Skeletal muscle tissue (tissue), 4 donors: ENCODE results near the gene DSCAML1. TPM values are rescaled to one million over a fixed set of nuclear protein-coding genes. Genes with fewer than 3 reads are reported as not detected.

ENCODE experiments used
- H3K27ac ChIP-seq: one replicate; pipeline ENCODE4 v1.7.0; 2013; ENCODE audit warnings: mild to moderate bottlenecking, low read depth, low read length, inconsistent platforms
- H3K27me3 ChIP-seq, 3 donors: one replicate each; pipeline ENCODE4 v1.7.0; 2013; ENCODE audit warnings: low read length in 3 of 3; ENCODE audit not compliant: control insufficient read depth in 3 of 3, insufficient read depth in 3 of 3
- H3K36me3 ChIP-seq, 3 donors: one replicate each; pipeline ENCODE4 v1.7.0; 2013; ENCODE audit warnings: low read length in 3 of 3; ENCODE audit not compliant: control insufficient read depth in 3 of 3, insufficient read depth in 3 of 3
- H3K4me1 ChIP-seq, 3 donors: one replicate each; pipeline ENCODE4 v1.7.0; 2013; ENCODE audit warnings: low read length in 3 of 3, mild to moderate bottlenecking in 3 of 3; ENCODE audit not compliant: control insufficient read depth in 3 of 3, insufficient read depth in 3 of 3
- H3K4me3 ChIP-seq, 3 donors: one replicate each; pipeline ENCODE4 v1.7.0; 2013; ENCODE audit warnings: low read length in 3 of 3
- H3K9ac ChIP-seq, 3 donors: one replicate each; pipeline ENCODE4 v1.7.0; 2013; ENCODE audit warnings: low read length in 3 of 3, mild to moderate bottlenecking in 3 of 3, moderate library complexity in 2 of 3, low read depth in 1 of 3
- H3K9me3 ChIP-seq, 3 donors: one replicate each; pipeline ENCODE4 v1.7.0; 2013; ENCODE audit warnings: low read length in 3 of 3; ENCODE audit not compliant: control insufficient read depth in 3 of 3
- total RNA-seq: library from RNA; depleted of rRNA; stranded (reverse); fragments of >200 nt; gene quantifications from one replicate; pipeline ENCODE4 v1.2.3, GENCODE V29; 2014
- donor health status: Osteomylitis.

The DSCAML1 gene
- total RNA-seq, 1 donor from 2014 or later = 0.52 TPM

DNA sequence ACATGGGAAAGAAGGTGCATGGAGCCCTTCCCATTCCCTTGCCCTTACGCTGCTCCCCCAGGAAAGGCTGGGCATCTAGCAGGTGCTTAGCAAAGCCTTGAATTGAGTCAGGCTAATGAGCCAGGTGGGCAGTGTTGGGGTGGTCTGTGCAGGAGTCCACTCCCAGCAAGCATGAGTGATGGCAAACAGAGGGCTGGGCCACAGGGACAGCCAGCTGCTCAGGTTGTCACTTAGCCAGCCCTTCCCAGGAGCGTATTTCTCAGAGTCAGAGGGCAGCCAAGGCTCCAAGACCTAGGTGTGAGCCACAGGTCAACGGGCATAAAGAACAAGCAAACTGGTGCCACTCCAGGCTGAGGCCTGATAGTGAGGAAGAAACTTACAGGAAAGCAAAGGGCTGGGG, 149.8 kb downstream of the DSCAML1 start:
- Histone ChIP-seq H3K9ac (no peak overlapping the region), H3K9me3 (no peaks in the 10 kb centered on the region), H3K27ac (no peak overlapping the region), H3K36me3 (no peaks in the 10 kb centered on the region), H3K4me3 (no peak overlapping the region), H3K4me1 (no peaks in the 10 kb centered on the region), H3K27me3 (peaks cover 0 to 21% (median 18%) of the 10 kb centered on the region in 3 donors)

DNA sequence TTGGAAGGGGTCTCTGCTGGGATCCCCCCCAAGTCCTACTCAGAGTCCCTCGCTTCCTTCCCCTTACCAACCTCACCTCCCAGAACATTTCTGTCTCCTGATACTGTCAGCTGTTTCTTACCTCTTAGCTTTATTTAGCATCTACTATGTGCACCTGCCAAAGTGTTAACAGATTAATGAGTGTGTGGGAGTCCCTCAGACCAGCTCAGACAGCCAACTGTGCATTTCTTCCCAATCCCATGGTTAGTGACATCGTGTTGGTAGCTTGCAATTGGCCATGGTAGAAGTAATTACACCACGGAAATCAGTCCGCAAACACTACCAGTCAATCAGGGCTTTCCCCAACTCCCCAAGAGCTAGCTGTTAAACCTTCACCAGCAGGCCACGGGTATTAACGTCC, 150.6 kb downstream of the DSCAML1 start:
- H3K4me1 ChIP-seq = no peaks in the 10 kb centered on the region
- H3K36me3 ChIP-seq = no peaks in the 10 kb centered on the region
- H3K27ac ChIP-seq = no peak overlapping the region

DNA sequence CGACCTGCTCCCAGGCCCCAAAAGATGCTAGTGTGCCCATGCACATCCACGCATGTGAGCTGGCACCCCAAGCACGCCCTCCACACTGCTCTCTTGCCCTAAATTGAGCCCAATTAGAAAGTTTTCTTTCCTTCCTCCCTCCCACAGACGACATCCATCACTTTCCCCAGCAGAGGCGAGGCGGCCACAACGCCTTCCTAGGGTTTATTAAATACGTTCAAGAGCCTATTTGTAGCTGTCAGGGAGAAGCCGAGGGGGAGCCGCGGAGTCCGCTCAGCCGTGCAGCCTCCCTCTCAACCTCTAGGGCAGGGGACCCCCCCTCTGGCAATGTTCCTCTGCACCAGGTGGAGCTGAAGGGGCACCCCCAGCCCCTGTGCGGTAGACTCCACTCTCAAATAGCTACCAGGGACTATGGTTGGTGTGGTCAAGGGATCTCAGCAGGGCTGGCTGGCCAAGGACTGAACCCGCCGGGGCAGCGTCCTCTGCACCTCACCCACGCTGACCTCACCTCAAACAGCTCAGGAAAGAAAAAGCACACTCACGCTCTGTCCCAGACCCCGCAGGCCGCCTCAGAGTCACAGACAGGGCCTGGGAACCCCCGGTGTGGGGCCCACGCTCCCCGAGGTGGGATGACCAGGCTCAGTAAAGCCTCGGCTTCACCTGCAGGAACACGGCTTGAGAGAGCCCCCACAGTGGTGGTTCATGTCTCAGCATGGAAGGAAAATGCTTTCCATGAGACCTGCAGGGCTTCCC, 152.4 kb downstream of the DSCAML1 start:
- Histone ChIP-seq H3K4me3 (no peak overlapping the region), H3K27me3 (peaks cover 0 to 28% (median 15%) of the 10 kb centered on the region in 3 donors), H3K4me1 (no peaks in the 10 kb centered on the region), H3K36me3 (no peaks in the 10 kb centered on the region), H3K27ac (no peak overlapping the region), H3K9me3 (no peaks in the 10 kb centered on the region), H3K9ac (no peak overlapping the region)

More for the DNA sequence above, 150.6 kb downstream of the DSCAML1 start:
- H3K9ac ChIP-seq = no peak overlapping the region
- H3K27me3 ChIP-seq = peaks cover 0 to 21% (median 15%) of the 10 kb centered on the region in 3 donors
- H3K9me3 ChIP-seq = no peaks in the 10 kb centered on the region
- H3K4me3 ChIP-seq = no peak overlapping the region

DNA sequence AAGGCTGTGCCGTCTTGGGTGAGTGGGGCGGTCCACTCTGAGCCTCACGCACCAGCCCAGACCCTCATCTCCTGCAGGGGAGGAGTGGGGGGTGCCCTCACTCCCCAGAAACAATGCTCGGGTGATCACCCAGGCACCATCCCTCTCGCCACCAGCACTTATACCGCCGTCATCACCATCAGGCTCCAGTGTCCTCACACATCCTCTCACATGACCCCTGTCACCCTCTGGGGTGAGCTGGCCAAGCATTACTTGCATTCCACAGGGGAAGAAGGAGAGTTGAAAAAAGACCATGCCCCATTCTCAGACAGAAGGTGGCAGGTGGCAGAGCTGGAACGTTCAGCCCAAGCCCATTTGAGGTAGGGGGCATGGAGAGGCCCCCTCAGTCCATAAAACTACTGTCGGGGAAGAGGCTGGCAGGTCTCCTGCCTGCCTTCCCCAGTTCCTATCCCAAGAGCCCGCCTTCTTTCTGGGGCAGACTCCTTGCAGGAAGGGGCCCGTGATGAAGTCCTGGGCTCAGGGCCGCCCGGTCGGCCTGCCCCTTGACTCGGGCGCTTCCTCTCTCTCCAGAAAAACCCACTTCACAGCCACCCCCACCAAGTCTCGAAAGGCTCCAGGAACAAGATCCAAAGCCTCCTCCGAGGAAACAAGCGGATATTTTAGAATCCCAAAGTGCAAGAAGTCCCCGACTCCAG, 153.3 kb downstream of the DSCAML1 start:
- Histone ChIP-seq H3K9ac (no peak overlapping the region), H3K9me3 (no peaks in the 10 kb centered on the region), H3K27me3 (peaks cover 0 to 28% (median 15%) of the 10 kb centered on the region in 3 donors), H3K4me1 (no peaks in the 10 kb centered on the region), H3K4me3 (no peak overlapping the region), H3K27ac (no peak overlapping the region), H3K36me3 (no peaks in the 10 kb centered on the region)

DNA sequence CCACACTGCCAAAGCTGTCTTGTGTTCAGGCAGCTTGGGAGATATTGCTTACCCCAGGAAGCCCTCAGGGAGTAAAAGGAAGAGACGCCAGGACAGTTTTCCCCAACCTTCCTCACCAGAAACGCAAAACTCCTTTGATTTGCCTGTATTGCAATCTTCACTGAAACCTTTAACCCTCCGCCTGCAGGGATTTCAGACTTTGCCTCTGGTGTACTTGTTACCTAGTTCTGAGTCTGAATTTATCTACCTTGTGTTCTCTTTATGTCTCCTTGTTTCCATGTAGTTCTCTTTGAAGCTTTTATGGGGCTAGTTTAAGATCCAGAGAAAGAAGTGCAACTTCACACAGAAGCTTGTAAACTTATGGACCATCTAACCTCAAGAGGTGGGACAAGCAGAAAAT, 154.2 kb downstream of the DSCAML1 start:
- no peaks in the 10 kb centered on the region for H3K4me1 ChIP-seq
- H3K36me3 ChIP-seq = no peaks in the 10 kb centered on the region
- no peaks in the 10 kb centered on the region for H3K9me3 ChIP-seq
- H3K27ac ChIP-seq = no peak overlapping the region
- H3K9ac ChIP-seq = no peak overlapping the region
- H3K4me3 ChIP-seq = no peak overlapping the region
- peaks cover 0 to 28% (median 15%) of the 10 kb centered on the region in 3 donors for H3K27me3 ChIP-seq

DNA sequence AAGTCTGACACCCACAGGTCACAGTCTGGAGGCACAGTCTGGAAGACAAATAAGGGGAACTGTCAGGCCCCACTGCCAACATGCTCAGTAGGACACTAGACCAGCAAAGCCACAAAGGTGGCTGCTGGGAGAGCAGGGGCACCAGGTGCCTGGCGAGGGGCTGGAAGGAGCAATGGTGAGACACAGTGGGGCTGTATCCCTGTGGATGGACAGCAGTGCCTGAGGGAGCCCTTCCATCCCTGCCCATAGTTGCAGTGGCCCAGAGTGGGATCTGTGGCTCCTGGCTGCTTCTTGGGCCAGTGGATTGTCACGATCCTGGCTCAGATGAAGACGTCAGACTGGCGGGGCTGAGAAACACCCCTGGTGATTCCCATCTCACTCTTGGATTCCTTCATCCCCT, 154.6 kb downstream of the DSCAML1 start:
- H3K9me3 ChIP-seq = no peaks in the 10 kb centered on the region

DNA sequence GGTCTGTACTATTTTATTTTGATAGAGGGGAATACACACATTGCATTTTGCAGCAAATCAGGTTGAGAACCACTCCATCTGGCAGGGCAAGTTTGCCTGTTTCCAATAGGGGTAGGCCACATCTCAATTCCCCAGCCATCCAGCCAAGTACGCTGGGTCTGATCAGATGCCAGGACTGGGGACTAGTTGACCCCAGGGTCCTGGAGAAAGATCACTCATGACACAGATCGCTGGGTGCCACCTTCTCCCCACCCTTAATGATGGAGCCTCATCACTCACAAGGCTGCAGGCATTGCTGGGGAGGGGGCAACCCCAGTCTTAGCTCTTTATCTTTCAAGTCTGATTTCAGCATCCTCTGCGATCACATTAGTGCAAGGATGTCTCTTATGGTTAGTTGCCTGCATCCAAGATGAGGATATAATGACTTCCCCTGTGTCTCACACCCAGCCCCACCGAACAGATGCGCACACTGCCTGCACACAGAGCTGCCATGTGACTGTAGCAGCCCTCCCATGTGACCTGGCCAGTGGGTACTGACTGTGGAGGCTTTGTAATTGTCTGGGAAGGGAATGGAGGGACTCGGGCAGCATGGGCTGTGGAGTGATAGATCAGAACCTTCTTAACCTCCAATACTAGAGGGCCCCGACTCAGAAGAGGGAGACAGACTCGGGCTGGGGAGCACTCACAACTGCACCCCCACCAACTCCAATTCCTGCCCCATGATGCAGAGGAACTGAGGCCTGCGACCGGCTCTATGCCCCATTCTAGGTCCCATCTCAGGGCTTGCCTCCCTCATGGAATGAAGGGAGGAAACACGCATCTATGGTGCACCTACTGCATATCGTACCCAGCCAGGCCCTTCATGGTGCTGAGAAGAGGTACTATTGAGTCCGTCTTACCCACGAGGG, 155.8 kb downstream of the DSCAML1 start:
- no peaks in the 10 kb centered on the region for H3K9me3 ChIP-seq
- no peak overlapping the region for H3K9ac ChIP-seq
- no peaks in the 10 kb centered on the region for H3K36me3 ChIP-seq

More for the DNA sequence above, 154.6 kb downstream of the DSCAML1 start:
- Histone ChIP-seq H3K27me3 (peaks cover 0 to 28% (median 15%) of the 10 kb centered on the region in 3 donors), H3K9ac (no peak overlapping the region), H3K4me1 (no peaks in the 10 kb centered on the region), H3K27ac (no peak overlapping the region), H3K4me3 (no peak overlapping the region), H3K36me3 (no peaks in the 10 kb centered on the region)

DNA sequence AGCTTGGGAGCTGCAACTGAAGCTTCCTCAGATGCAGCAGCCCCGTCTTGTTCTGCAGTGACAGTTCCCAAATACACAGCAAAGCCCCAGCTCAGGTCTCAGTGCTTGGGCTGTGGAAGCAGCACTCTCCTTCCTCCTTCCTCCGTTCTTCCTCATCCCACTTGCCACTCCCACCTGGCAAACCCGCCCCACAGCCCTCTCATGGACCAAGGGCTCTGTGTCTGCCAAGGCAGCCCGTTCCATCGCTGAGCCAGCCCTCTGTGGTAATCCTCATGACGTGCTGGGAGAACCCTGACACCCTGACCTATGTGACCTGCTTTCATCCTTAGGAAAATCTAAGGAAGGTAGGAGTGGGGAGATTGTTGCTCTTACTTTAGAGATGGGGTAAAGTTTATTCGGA, 157.0 kb downstream of the DSCAML1 start:
- H3K36me3 ChIP-seq = no peaks in the 10 kb centered on the region
- H3K4me3 ChIP-seq = no peak overlapping the region
- no peak overlapping the region for H3K27ac ChIP-seq
- no peaks in the 10 kb centered on the region for H3K4me1 ChIP-seq
- no peak overlapping the region for H3K9ac ChIP-seq
- peaks cover 2 to 28% (median 11%) of the 10 kb centered on the region in 3 donors for H3K27me3 ChIP-seq
- no peaks in the 10 kb centered on the region for H3K9me3 ChIP-seq

More for the DNA sequence above, 155.8 kb downstream of the DSCAML1 start:
- Histone ChIP-seq H3K27ac (no peak overlapping the region), H3K4me1 (no peaks in the 10 kb centered on the region), H3K4me3 (no peak overlapping the region), H3K27me3 (peaks cover 2 to 28% (median 11%) of the 10 kb centered on the region in 3 donors)

DNA sequence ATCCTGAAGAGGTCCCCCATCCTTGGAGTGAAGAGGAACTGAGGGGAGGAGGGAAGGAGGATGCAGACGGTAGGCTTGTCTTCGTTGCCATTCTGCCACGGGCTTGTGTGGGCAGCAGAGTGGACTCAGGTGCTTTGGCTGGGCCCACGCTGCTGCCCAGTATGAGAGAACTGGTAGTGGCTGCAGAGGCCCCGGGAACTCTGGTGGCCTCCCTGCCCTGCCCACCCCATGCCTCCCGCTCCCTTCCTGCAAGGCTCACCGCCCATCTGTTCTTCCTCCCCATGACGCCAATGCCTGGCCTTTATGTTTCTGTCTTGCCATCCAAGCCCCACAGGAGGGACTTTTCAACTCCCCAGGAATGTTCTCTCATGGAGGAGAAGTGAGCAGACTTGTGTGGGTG, 157.4 kb downstream of the DSCAML1 start:
- H3K9me3 ChIP-seq = no peaks in the 10 kb centered on the region

More for the DNA sequence above, 157.4 kb downstream of the DSCAML1 start:
- H3K27me3 ChIP-seq = peaks cover 2 to 23% (median 11%) of the 10 kb centered on the region in 3 donors
- H3K27ac ChIP-seq = no peak overlapping the region
- H3K4me3 ChIP-seq = no peak overlapping the region
- no peaks in the 10 kb centered on the region for H3K4me1 ChIP-seq
- H3K36me3 ChIP-seq = no peaks in the 10 kb centered on the region
- no peak overlapping the region for H3K9ac ChIP-seq
